Measurements from ENCODE around the gene SINHCAF. TPM values are rescaled to one million over a fixed set of nuclear protein-coding genes. Genes with fewer than 3 reads are reported as not detected.
A peak's percentile ranks its signal among the peaks of the same experiment; 100 is the strongest.

Gene SINHCAF
- total and polyA plus RNA-seq, 9 of the 15 experiments (the other 6 are each of a cell fraction or from before 2014, with no cell fraction given), result 73.2 to 185 (median 110) TPM

DNA sequence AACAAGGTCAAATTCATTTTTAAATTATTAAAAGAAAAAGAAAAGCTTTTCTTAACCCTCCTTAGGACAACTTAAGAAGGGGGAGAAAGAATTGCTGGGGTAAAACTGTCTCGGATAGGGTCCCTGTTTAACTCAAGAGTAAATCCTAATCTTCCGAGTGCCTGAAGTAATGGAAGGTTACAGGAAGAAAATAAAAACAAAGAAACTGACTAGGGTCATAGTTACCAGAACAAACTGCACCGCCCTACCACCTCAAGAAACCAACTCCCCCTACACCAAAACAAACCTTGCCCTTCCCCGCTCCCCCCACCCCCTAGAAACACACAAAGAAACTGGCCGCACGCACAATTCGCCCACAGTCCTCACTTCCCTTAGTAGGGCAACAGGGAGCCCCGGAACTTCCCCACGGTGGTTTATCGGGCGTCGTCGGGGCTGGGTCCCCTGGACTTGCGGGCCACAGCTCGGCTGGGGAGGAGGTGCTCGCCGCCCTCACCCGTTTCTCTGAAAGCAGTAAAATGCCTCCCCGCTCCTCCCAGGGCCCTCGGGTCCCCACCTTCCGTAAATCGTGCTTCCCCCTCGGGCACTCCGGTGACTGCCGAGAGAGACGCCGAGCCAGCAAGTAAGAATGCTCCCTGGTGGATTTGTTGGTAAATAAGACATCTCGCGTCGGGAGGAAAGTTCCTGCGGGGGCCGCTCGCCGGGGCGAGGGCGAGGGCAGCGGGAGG is 2.4 kb downstream of the SINHCAF start (continued):
- TF ChIP-seq ESRRB (CRISPR knock-in tag; IDR thresholded peaks at IDR 0.05; ENCODE audit: borderline replicate concordance) (no peak), ZBTB26 (CRISPR knock-in tag; IDR thresholded peaks at IDR 0.05) (0 out of 2 replicates have a peak, but pooled peaks have one; percentile 70), ZFP91 (CRISPR knock-in tag; IDR thresholded peaks at IDR 0.05) (no peak), BCOR (IDR thresholded peaks at IDR 0.05) (peak; percentile 25; the same call in 1 of the 2 replicates), USF1 (CRISPR knock-in tag; IDR thresholded peaks at IDR 0.05) (no peak), ZFX (CRISPR knock-in tag; IDR thresholded peaks at IDR 0.05) (no peak), ZHX1 (conservative IDR thresholded peaks at IDR 0.05; ENCODE audit: low read length) (no peak), HMBOX1 (IDR thresholded peaks at IDR 0.05) (peak; percentile 67), ZNF507 (tag; conservative IDR thresholded peaks at IDR 0.05) (no peak), MLLT1 (IDR thresholded peaks at IDR 0.05) (peak; percentile 86 to 91)
- TF ChIP-seq, protein P1, sequence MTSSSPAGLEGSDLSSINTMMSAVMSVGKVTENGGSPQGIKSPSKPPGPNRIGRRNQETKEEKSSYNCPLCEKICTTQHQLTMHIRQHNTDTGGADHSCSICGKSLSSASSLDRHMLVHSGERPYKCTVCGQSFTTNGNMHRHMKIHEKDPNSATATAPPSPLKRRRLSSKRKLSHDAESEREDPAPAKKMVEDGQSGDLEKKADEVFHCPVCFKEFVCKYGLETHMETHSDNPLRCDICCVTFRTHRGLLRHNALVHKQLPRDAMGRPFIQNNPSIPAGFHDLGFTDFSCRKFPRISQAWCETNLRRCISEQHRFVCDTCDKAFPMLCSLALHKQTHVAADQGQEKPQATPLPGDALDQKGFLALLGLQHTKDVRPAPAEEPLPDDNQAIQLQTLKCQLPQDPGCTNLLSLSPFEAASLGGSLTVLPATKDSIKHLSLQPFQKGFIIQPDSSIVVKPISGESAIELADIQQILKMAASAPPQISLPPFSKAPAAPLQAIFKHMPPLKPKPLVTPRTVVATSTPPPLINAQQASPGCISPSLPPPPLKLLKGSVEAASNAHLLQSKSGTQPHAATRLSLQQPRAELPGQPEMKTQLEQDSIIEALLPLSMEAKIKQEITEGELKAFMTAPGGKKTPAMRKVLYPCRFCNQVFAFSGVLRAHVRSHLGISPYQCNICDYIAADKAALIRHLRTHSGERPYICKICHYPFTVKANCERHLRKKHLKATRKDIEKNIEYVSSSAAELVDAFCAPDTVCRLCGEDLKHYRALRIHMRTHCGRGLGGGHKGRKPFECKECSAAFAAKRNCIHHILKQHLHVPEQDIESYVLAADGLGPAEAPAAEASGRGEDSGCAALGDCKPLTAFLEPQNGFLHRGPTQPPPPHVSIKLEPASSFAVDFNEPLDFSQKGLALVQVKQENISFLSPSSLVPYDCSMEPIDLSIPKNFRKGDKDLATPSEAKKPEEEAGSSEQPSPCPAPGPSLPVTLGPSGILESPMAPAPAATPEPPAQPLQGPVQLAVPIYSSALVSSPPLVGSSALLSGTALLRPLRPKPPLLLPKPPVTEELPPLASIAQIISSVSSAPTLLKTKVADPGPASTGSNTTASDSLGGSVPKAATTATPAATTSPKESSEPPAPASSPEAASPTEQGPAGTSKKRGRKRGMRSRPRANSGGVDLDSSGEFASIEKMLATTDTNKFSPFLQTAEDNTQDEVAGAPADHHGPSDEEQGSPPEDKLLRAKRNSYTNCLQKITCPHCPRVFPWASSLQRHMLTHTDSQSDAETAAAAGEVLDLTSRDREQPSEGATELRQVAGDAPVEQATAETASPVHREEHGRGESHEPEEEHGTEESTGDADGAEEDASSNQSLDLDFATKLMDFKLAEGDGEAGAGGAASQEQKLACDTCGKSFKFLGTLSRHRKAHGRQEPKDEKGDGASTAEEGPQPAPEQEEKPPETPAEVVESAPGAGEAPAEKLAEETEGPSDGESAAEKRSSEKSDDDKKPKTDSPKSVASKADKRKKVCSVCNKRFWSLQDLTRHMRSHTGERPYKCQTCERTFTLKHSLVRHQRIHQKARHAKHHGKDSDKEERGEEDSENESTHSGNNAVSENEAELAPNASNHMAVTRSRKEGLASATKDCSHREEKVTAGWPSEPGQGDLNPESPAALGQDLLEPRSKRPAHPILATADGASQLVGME (CRISPR knock-in tag; IDR thresholded peaks at IDR 0.05), result peak; percentile 23; the same call in 1 of the 2 replicates

All from K562 (cell line).